Measurements from ENCODE around the gene PILRA. TPM values are rescaled to one million over a fixed set of nuclear protein-coding genes. Genes with fewer than 3 reads are reported as not detected.
"Not testable (repeated sequence)": the region's sequence is repeated elsewhere in the genome, so short reads cannot be mapped to it uniquely, and the experiment has no call there.

Gene PILRA
- total RNA-seq, 1 experiment from 2014 or later, result 3.2 TPM

DNA sequence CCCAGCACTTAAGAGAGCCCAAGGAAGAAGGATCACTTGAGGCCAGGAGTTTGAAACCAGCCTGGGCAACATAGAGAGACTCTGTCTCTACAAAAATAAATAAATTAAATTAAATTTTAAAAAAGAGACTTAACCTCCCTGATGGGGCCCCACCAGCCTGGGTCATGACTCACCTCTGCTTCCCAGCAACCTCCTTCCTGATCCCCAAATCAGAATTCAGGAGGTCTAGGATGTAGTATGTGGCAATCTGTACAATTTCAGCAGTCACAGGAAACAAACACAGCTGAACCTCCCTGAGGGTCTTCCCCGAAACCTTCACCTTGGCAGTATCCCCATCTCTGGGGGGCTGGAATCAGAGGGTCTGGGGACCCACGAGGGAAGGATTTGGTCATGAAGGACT, 72.8 kb downstream of the PILRA start:
- Histone ChIP-seq H4K5ac (ENCODE audit: insufficient read length, low read depth, low read length) (no peak overlapping the region), H2BK20ac (ENCODE audit: low read depth, low read length, poor library complexity, severe bottlenecking) (no peak overlapping the region), H3K23me2 (ENCODE audit: insufficient read length, low read depth, low read length, poor library complexity, severe bottlenecking) (no peaks in the 10 kb centered on the region), H2AFZ (ENCODE audit: low read length) (no peak overlapping the region), H3K4ac (ENCODE audit: low read depth, low read length) (no peak overlapping the region), H3K4me2 (ENCODE audit: insufficient read depth, insufficient read length, low read length) (no peak overlapping the region), H2BK15ac (ENCODE audit: low read depth, low read length) (no peak overlapping the region), H3K79me2 (ENCODE audit: insufficient read depth, low read length) (no peaks in the 10 kb centered on the region), H4K20me1 (ENCODE audit: control insufficient read depth, insufficient read depth, insufficient read length) (no peaks in the 10 kb centered on the region), H3K56ac (ENCODE audit: insufficient read length, low read depth, low read length) (no peak overlapping the region), H3K23ac (ENCODE audit: insufficient read length, low read depth, low read length) (no peak overlapping the region), H3K4me1 (ENCODE audit: insufficient read depth, low read length) (no peaks in the 10 kb centered on the region), H3K14ac (ENCODE audit: insufficient read depth, low read length) (no peak overlapping the region), H3K18ac (ENCODE audit: insufficient read length, low read depth, low read length) (no peak overlapping the region), H3K9me3 (ENCODE audit: control insufficient read depth, low read depth, low read length) (no peaks in the 10 kb centered on the region), H2BK12ac (ENCODE audit: insufficient read length, low read depth, low read length) (no peak overlapping the region), H3K9ac (ENCODE audit: extremely low read depth, insufficient read length, low read length) (no peak overlapping the region), H2BK120ac (ENCODE audit: low read depth, low read length, poor library complexity, severe bottlenecking) (no peak overlapping the region), H2AK5ac (ENCODE audit: insufficient read length, low read length) (no peak overlapping the region), H3K27me3 (ENCODE audit: insufficient read depth, low read length) (no peaks in the 10 kb centered on the region), H4K8ac (replicated peaks; ENCODE audit: insufficient read length, low read depth, low read length) (no peak overlapping the region), H3K27ac (ENCODE audit: insufficient read length, low read depth, low read length) (no peak overlapping the region), H3T11ph (ENCODE audit: low read length) (no peak overlapping the region), H2BK5ac (ENCODE audit: insufficient read length, low read length) (no peak overlapping the region), H4K91ac (ENCODE audit: insufficient read length, low read depth, low read length) (no peak overlapping the region), H3K79me1 (ENCODE audit: insufficient read depth, low read depth, low read length, poor library complexity, severe bottlenecking) (no peaks in the 10 kb centered on the region)
- H3K27ac Mint-ChIP-seq, result peak overlapping the region in 1 of 3 experiments; percentile 22; a peak in 2 of 7 replicates
- H3K27me3 Mint-ChIP-seq (ENCODE audit: low read depth), result no peaks in the 10 kb centered on the region
- no CpG with 5 or more reads among the region's 2 CpGs for WGBS (ENCODE audit: extremely low coverage, insufficient read length, low lambda C conversion rate)
- H3K4me3 Mint-ChIP-seq, result no peak overlapping the region
- H3K36me3 Mint-ChIP-seq (ENCODE audit: insufficient read depth in 1 of 3, low read depth in 3 of 3), result peaks cover 0 to 6% (median 0%) of the 10 kb centered on the region in 3 experiments; a peak in 2 of 7 replicates
- no peaks in the 10 kb centered on the region for H3K9me3 Mint-ChIP-seq
- DNase-seq, result no peak
- TF ChIP-seq, protein P1, sequence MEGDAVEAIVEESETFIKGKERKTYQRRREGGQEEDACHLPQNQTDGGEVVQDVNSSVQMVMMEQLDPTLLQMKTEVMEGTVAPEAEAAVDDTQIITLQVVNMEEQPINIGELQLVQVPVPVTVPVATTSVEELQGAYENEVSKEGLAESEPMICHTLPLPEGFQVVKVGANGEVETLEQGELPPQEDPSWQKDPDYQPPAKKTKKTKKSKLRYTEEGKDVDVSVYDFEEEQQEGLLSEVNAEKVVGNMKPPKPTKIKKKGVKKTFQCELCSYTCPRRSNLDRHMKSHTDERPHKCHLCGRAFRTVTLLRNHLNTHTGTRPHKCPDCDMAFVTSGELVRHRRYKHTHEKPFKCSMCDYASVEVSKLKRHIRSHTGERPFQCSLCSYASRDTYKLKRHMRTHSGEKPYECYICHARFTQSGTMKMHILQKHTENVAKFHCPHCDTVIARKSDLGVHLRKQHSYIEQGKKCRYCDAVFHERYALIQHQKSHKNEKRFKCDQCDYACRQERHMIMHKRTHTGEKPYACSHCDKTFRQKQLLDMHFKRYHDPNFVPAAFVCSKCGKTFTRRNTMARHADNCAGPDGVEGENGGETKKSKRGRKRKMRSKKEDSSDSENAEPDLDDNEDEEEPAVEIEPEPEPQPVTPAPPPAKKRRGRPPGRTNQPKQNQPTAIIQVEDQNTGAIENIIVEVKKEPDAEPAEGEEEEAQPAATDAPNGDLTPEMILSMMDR (conservative IDR thresholded peaks at IDR 0.05), result no peak
- H3K4me1 Mint-ChIP-seq, result peaks cover 6 to 15% of the 10 kb centered on the region in 2 experiments

DNA sequence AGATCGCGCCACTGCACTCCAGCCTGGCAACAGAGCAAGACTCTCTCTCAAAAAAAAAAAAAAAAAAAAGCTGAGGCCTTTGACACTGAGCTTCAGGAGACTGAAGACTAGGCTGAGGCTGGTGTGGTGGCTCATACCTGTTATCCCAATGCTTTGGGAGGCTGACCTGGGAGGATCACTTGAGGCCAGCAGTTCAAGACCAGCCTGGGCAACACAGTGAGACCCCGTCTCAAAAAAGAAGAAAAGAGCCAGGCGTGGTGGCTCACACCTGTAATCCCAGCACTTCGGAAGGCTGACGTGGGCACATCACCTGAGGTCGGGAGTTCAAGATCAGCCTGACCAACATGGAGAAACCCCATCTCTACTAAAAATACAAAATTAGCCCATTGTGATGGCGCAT, 74.1 kb downstream of the PILRA start:
- H2BK15ac ChIP-seq (ENCODE audit: low read depth, low read length); H3K18ac ChIP-seq (ENCODE audit: insufficient read length, low read depth, low read length); H3K36me3 Mint-ChIP-seq (ENCODE audit: insufficient read depth in 1 of 3, low read depth in 3 of 3); H3K9me3 ChIP-seq (ENCODE audit: control insufficient read depth, low read depth, low read length); DNase-seq; H3K27ac ChIP-seq (ENCODE audit: insufficient read length, low read depth, low read length); H3K9ac ChIP-seq (ENCODE audit: extremely low read depth, insufficient read length, low read length); H4K5ac ChIP-seq (ENCODE audit: insufficient read length, low read depth, low read length); H3K27me3 Mint-ChIP-seq (ENCODE audit: low read depth); H3K23me2 ChIP-seq (ENCODE audit: insufficient read length, low read depth, low read length, poor library complexity, severe bottlenecking); H3K4me2 ChIP-seq (ENCODE audit: insufficient read depth, insufficient read length, low read length); H2BK20ac ChIP-seq (ENCODE audit: low read depth, low read length, poor library complexity, severe bottlenecking); H3K79me2 ChIP-seq (ENCODE audit: insufficient read depth, low read length); H3K23ac ChIP-seq (ENCODE audit: insufficient read length, low read depth, low read length); H2BK12ac ChIP-seq (ENCODE audit: insufficient read length, low read depth, low read length); H2AFZ ChIP-seq (ENCODE audit: low read length); H4K8ac ChIP-seq (replicated peaks; ENCODE audit: insufficient read length, low read depth, low read length); H3K27me3 ChIP-seq (ENCODE audit: insufficient read depth, low read length); H3K14ac ChIP-seq (ENCODE audit: insufficient read depth, low read length); H3K56ac ChIP-seq (ENCODE audit: insufficient read length, low read depth, low read length); H2AK5ac ChIP-seq (ENCODE audit: insufficient read length, low read length); H3K9me3 Mint-ChIP-seq; H2BK120ac ChIP-seq (ENCODE audit: low read depth, low read length, poor library complexity, severe bottlenecking); H3K27ac Mint-ChIP-seq; H3K4me3 Mint-ChIP-seq; H4K20me1 ChIP-seq (ENCODE audit: control insufficient read depth, insufficient read depth, insufficient read length); H3K4ac ChIP-seq (ENCODE audit: low read depth, low read length); H3T11ph ChIP-seq (ENCODE audit: low read length); H3K4me1 ChIP-seq (ENCODE audit: insufficient read depth, low read length); H2BK5ac ChIP-seq (ENCODE audit: insufficient read length, low read length); H3K79me1 ChIP-seq (ENCODE audit: insufficient read depth, low read depth, low read length, poor library complexity, severe bottlenecking); H4K91ac ChIP-seq (ENCODE audit: insufficient read length, low read depth, low read length): not testable (repeated sequence)
- peaks cover 6 to 15% of the 10 kb centered on the region in 2 experiments for H3K4me1 Mint-ChIP-seq
- WGBS (ENCODE audit: extremely low coverage, insufficient read length, low lambda C conversion rate), result no CpG with 5 or more reads among the region's 8 CpGs

Measured in H9 (cell line).